Fibroblast of pulmonary artery (primary cell): ENCODE measurements around the gene COL1A1.

Experiments used
- DNase-seq: peaks from one replicate; pipeline ENCODE4 v3.0.0-alpha.2; 2010; ENCODE audit warnings: low read depth
- H3K4me3 ChIP-seq: replicated peaks from 2 replicates; pipeline ENCODE4 v1.5.1; 2011; ENCODE audit warnings: low read depth, mild to moderate bottlenecking, control low read depth, low read length, moderate library complexity
- CTCF ChIP-seq: IDR thresholded peaks from 2 replicates; pipeline ENCODE4 v1.5.1; 2011; ENCODE audit warnings: mild to moderate bottlenecking, control low read depth, low read length, inconsistent platforms; ENCODE audit errors: missing control alignments

Gene COL1A1

GRCh38 chr17:50205963-50206505 lies 4.6 kb upstream of the COL1A1 start:
- no peak for DNase-seq
- no peak overlapping the region for H3K4me3 ChIP-seq
- TF ChIP-seq CTCF: no peak

GRCh38 chr17:50205111-50205962 lies 3.9 kb upstream of the COL1A1 start:
- peak; percentile 66 for DNase-seq
- no peak for TF ChIP-seq CTCF
- H3K4me3 ChIP-seq: no peak overlapping the region

- no peak for DNase-seq
- TF ChIP-seq CTCF: no peak
- H3K4me3 ChIP-seq: no peak overlapping the region
These were observed 3.0 kb upstream of the COL1A1 start for GRCh38 chr17:50204431-50204830.

GRCh38 chr17:50203604-50204345 lies 2.3 kb upstream of the COL1A1 start:
- DNase-seq: peak; percentile 71
- H3K4me3 ChIP-seq: no peak overlapping the region
- no peak for TF ChIP-seq CTCF

GRCh38 chr17:50203086-50203485 lies 1.7 kb upstream of the COL1A1 start:
- no peak overlapping the region for H3K4me3 ChIP-seq
- DNase-seq: peak; percentile 23
- TF ChIP-seq CTCF: no peak

GRCh38 chr17:50200457-50201275 lies 765 bp downstream of the COL1A1 start:
- TF ChIP-seq CTCF: peak; percentile 77
- H3K4me3 ChIP-seq: peak overlapping the region; percentile 98
- peak; percentile 96 for DNase-seq
